ENCODE data around the gene PLXNB2. TPM values are rescaled to one million over a fixed set of nuclear protein-coding genes. Genes with fewer than 3 reads are reported as not detected.

Gene PLXNB2
- total RNA-seq, 4 donors from 2014 or later, result 8.0 to 11.8 (median 9.0) TPM

GRCh38 chr22:50317674-50318073 is 10.2 kb upstream of the PLXNB2 start:
- Histone ChIP-seq H3K4me3 (no peak overlapping the region), H3K27ac (no peak overlapping the region), H3K4me1 (no peaks in the 10 kb centered on the region), H3K9me3 (no peaks in the 10 kb centered on the region), H3K36me3 (no peaks in the 10 kb centered on the region), H3K27me3 (no peaks in the 10 kb centered on the region)
- ATAC-seq (no peak), DNase-seq (no peak)
- intact Hi-C loops (cut with DNase I; ENCODE audit: low total_unique reads), result no loop called here
- TF ChIP-seq POLR2A (IDR thresholded peaks at IDR 0.05) (no peak), CTCF (IDR thresholded peaks at IDR 0.05 in 4 of 5, conservative IDR thresholded peaks at IDR 0.05 in 1 of 5) (no peak)
- in situ Hi-C loops (cut with MboI; ENCODE audit: low sequenced_read_pairs in 4 of 4), result no loop called here

- Histone ChIP-seq H3K27ac (no peak overlapping the region), H3K36me3 (no peaks in the 10 kb centered on the region), H3K4me3 (no peak overlapping the region), H3K4me1 (no peaks in the 10 kb centered on the region), H3K27me3 (no peaks in the 10 kb centered on the region), H3K9me3 (no peaks in the 10 kb centered on the region)
- intact Hi-C loops (cut with DNase I; ENCODE audit: low total_unique reads), result no loop called here
- ATAC-seq, result no peak
- in situ Hi-C loops (cut with MboI; ENCODE audit: low sequenced_read_pairs in 4 of 4), result no loop called here
- no peak for TF ChIP-seq CTCF (IDR thresholded peaks at IDR 0.05 in 4 of 5, conservative IDR thresholded peaks at IDR 0.05 in 1 of 5)
- TF ChIP-seq POLR2A (IDR thresholded peaks at IDR 0.05), result no peak
- DNase-seq, result no peak
These were observed 9.7 kb upstream of the PLXNB2 start for GRCh38 chr22:50317178-50317577.

- TF ChIP-seq POLR2A (IDR thresholded peaks at IDR 0.05) (no peak), CTCF (IDR thresholded peaks at IDR 0.05 in 4 of 5, conservative IDR thresholded peaks at IDR 0.05 in 1 of 5) (no peak)
- in situ Hi-C loops (cut with MboI; ENCODE audit: low sequenced_read_pairs in 4 of 4), result no loop called here
- intact Hi-C loops (cut with DNase I; ENCODE audit: low total_unique reads), result no loop called here
- ATAC-seq, result no peak
- Histone ChIP-seq H3K9me3 (no peaks in the 10 kb centered on the region), H3K4me3 (no peak overlapping the region), H3K36me3 (no peaks in the 10 kb centered on the region), H3K27me3 (no peaks in the 10 kb centered on the region), H3K4me1 (no peaks in the 10 kb centered on the region), H3K27ac (no peak overlapping the region)
- DNase-seq, result no peak
These were observed 8.9 kb upstream of the PLXNB2 start for GRCh38 chr22:50316114-50317065.

GRCh38 chr22:50315289-50316113 is 8.1 kb upstream of the PLXNB2 start:
- TF ChIP-seq CTCF (IDR thresholded peaks at IDR 0.05 in 4 of 5, conservative IDR thresholded peaks at IDR 0.05 in 1 of 5) (no peak), POLR2A (IDR thresholded peaks at IDR 0.05) (no peak)
- intact Hi-C loops (cut with DNase I; ENCODE audit: low total_unique reads) (no loop called here), in situ Hi-C loops (cut with MboI; ENCODE audit: low sequenced_read_pairs in 4 of 4) (no loop called here)
- no peaks in the 10 kb centered on the region for H3K4me1 ChIP-seq
- DNase-seq (no peak), ATAC-seq (no peak)
- no peak overlapping the region for H3K27ac ChIP-seq
- H3K36me3 ChIP-seq, result no peaks in the 10 kb centered on the region
- H3K9me3 ChIP-seq, result no peaks in the 10 kb centered on the region
- H3K27me3 ChIP-seq, result no peaks in the 10 kb centered on the region
- H3K4me3 ChIP-seq, result no peak overlapping the region

Data from gastrocnemius medialis (tissue), 4 donors.